A549 (cell line): ENCODE measurements around the gene PDGFB. TPM values are rescaled to one million over a fixed set of nuclear protein-coding genes. Genes with fewer than 3 reads are reported as not detected.

Experiments used
- ATAC-seq, 2 experiments: fragments of 200-7000 bp in 1 of 2; fragments of >200 bp in 1 of 2; cut with Nextera tagmentation in 1 of 2; cut with Tn5 transposase in 1 of 2; 3 replicates each; pipeline versions ENCODE4 v1.8.0 to v1.9.1; 2018 to 2020; ENCODE audit warnings: mild to moderate bottlenecking in 1 of 2, moderate library complexity in 1 of 2
- CTCF ChIA-PET: fragments of 300-600 bp; sonication (Branson Sonifier 250); formaldehyde crosslinking; extraction: SDS; loops from one replicate; lab custom pipeline; 2021; ENCODE audit warnings: antibody characterized with exemption, inconsistent platforms; lab: Yijun Ruan, JAX
- POLR2A ChIA-PET: fragments of 350-600 bp; formaldehyde crosslinking; extraction: SDS; loops from one replicate; lab custom pipeline; 2021; ENCODE audit warnings: antibody characterized with exemption, inconsistent platforms; lab: Yijun Ruan, JAX
- DNase-seq, 2 experiments: peaks; one replicate each; pipeline versions ENCODE4 v3.0.0 to v3.0.0-alpha.2; 2011 to 2016; ENCODE audit warnings: low read depth in 1 of 2, low spot score in 1 of 2
- FAIRE-seq: peaks from 2 replicates; lab custom pipeline; 2011; peaks lifted over from hg19 to GRCh38; lab: Jason Lieb, UNC
- H3K27ac ChIP-seq, 2 experiments: fragments of >200 bp; sonication (Bioruptor Twin); formaldehyde crosslinking; 3 replicates each; pipeline ENCODE4 v1.5.1; 2016 to 2017
- H3K4me1 ChIP-seq: fragments of >200 bp; sonication (Bioruptor Twin); formaldehyde crosslinking; 3 replicates; pipeline ENCODE4 v1.6.1; 2016
- H3K4me2 ChIP-seq: fragments of >200 bp; sonication (Bioruptor Twin); formaldehyde crosslinking; 3 replicates; pipeline ENCODE4 v1.6.1; 2016
- H3K4me3 ChIP-seq: fragments of >200 bp; sonication (Bioruptor Twin); formaldehyde crosslinking; 3 replicates; pipeline ENCODE4 v1.5.1; 2016
- H3K9me3 ChIP-seq: fragments of >200 bp; sonication (Bioruptor Twin); formaldehyde crosslinking; 3 replicates; pipeline ENCODE4 v1.6.1; 2016
- BHLHE40 ChIP-seq: IDR thresholded peaks from 2 replicates; pipeline ENCODE4 v1.6.1; 2012; ENCODE audit warnings: low read depth, low read length, inconsistent platforms
- CBX8 ChIP-seq: fragments of 200-600 bp; sonication (generic); IDR thresholded peaks from 2 replicates; pipeline ENCODE4 v1.6.1; 2016
- CEBPB ChIP-seq, 2 experiments: fragments of >200 bp in 1 of 2; sonication (Bioruptor Twin) in 1 of 2; formaldehyde crosslinking in 1 of 2; IDR thresholded peaks; 2 replicates each; pipeline ENCODE4 v1.6.1; 2012 to 2016
- FOSB ChIP-seq: fragments of 250-450 bp; sonication (Bioruptor Pico); IDR thresholded peaks from 2 replicates; pipeline ENCODE4 v1.5.0; 2020; ENCODE audit warnings: mild to moderate bottlenecking, moderate library complexity
- FOSL2 ChIP-seq, 2 experiments: fragments of 450-650 bp in 1 of 2; fragments of >200 bp in 1 of 2; sonication (Bioruptor Twin) in 1 of 2; formaldehyde crosslinking; IDR thresholded peaks; 2 replicates each; pipeline versions ENCODE4 v1.5.0 to v1.6.1; 2016 to 2020; ENCODE audit warnings: mild to moderate bottlenecking in 1 of 2, moderate library complexity in 1 of 2
- GATA3 ChIP-seq: IDR thresholded peaks from 2 replicates; pipeline ENCODE4 v1.6.1; 2012; ENCODE audit warnings: borderline replicate concordance
- HOXA7 ChIP-seq: fragments of 250-450 bp; sonication (Bioruptor Pico); IDR thresholded peaks from 2 replicates; pipeline ENCODE4 v1.5.0; 2020; ENCODE audit warnings: mild to moderate bottlenecking, moderate library complexity
- HOXB5 ChIP-seq: fragments of 250-450 bp; sonication (Bioruptor Pico); IDR thresholded peaks from 2 replicates; pipeline ENCODE4 v1.5.0; 2020; ENCODE audit warnings: mild to moderate bottlenecking, moderate library complexity
- MAFK ChIP-seq: fragments of 450-650 bp; IDR thresholded peaks from 2 replicates; pipeline ENCODE4 v1.6.1; 2014; ENCODE audit not compliant: partially characterized antibody
- MYC ChIP-seq: IDR thresholded peaks from 2 replicates; pipeline ENCODE4 v1.6.1; 2012; ENCODE audit warnings: mild to moderate bottlenecking, inconsistent platforms, low read length, improper control_type of control experiment, borderline replicate concordance
- POLR2A ChIP-seq: IDR thresholded peaks from 2 replicates; pipeline ENCODE4 v1.6.1; 2012; ENCODE audit warnings: mild to moderate bottlenecking, low read length
- POLR2AphosphoS2 ChIP-seq: conservative IDR thresholded peaks from 2 replicates; pipeline ENCODE4 v1.6.1; 2012; ENCODE audit warnings: low read length, improper control_type of control experiment, inconsistent platforms
- RARB ChIP-seq: fragments of 250-450 bp; sonication (Bioruptor Pico); IDR thresholded peaks from 2 replicates; pipeline ENCODE4 v1.8.0; 2021; ENCODE audit warnings: mild to moderate bottlenecking, moderate library complexity
- RFX5 ChIP-seq: fragments of 450-650 bp; IDR thresholded peaks from 2 replicates; pipeline ENCODE4 v1.7.1; 2014; ENCODE audit warnings: antibody characterized with exemption, mild to moderate bottlenecking, moderate library complexity
- RNF2 ChIP-seq: fragments of 200-600 bp; sonication (generic); IDR thresholded peaks from 2 replicates; pipeline ENCODE4 v1.6.1; 2016; ENCODE audit warnings: low read depth, mild to moderate bottlenecking, antibody characterized with exemption, moderate library complexity, borderline replicate concordance
- SMC3 ChIP-seq: fragments of >200 bp; sonication (Bioruptor Twin); formaldehyde crosslinking; IDR thresholded peaks from 3 replicates; pipeline ENCODE4 v1.6.1; 2018; ENCODE audit warnings: inconsistent platforms
- ZC3H11A ChIP-seq: fragments of 450-650 bp; IDR thresholded peaks from 2 replicates; pipeline ENCODE4 v1.6.1; 2014; ENCODE audit warnings: antibody characterized with exemption, mild to moderate bottlenecking
- ZNF302 ChIP-seq: fragments of 250-450 bp; sonication (Bioruptor Pico); IDR thresholded peaks from 2 replicates; pipeline ENCODE4 v1.9.0; 2021; ENCODE audit warnings: inconsistent platforms, mild to moderate bottlenecking, moderate library complexity
- WGBS: methylation state at CpG from one replicate; pipeline ENCODE4 v1.1.6; 2017; ENCODE audit errors: missing lambda C conversion rate; 5-methylcytosine and 5-hydroxymethylcytosine counted together
- polyA plus RNA-seq, 4 experiments: library from polyadenylated mRNA; depleted of rRNA in 3 of 4; stranded (reverse); fragments of >200 nt; fragmentation: RNase III in 1 of 4; extraction: RNeasy Plus Mini Kit Qiagen cat#74134 plus additional on column Dnase treatment in 1 of 4; gene quantifications; 2 replicates in 3 of 4; 3 replicates in 1 of 4; pipeline ENCODE4 v1.2.3, GENCODE V29; 2011 to 2017
- TF ChIP-seq, protein P1 (sequence below): fragments of 250-450 bp; sonication (Bioruptor Pico); IDR thresholded peaks from 2 replicates; pipeline ENCODE4 v1.5.0; 2020; ENCODE audit warnings: low read depth, mild to moderate bottlenecking, moderate library complexity
- TF ChIP-seq, protein P2 (sequence below): fragments of 150-350 bp; IDR thresholded peaks from 2 replicates; pipeline ENCODE4 v1.6.1; 2014; ENCODE audit warnings: low read depth, mild to moderate bottlenecking, low read length
- TF ChIP-seq, protein P3 (sequence below): fragments of >200 bp; sonication (Bioruptor Twin); formaldehyde crosslinking; IDR thresholded peaks from 3 replicates; pipeline ENCODE4 v1.6.1; 2016
- TF ChIP-seq, protein P4 (sequence below): fragments of 200-600 bp; sonication (generic); IDR thresholded peaks from 2 replicates; pipeline ENCODE4 v1.6.1; 2016; ENCODE audit warnings: antibody characterized with exemption, mild to moderate bottlenecking, moderate library complexity
- TF ChIP-seq, protein P5 (sequence below): fragments of 450-650 bp; IDR thresholded peaks from 2 replicates; pipeline ENCODE4 v1.6.1; 2014; ENCODE audit warnings: antibody characterized with exemption

PDGFB gene
- polyA plus RNA-seq, 2 of the 4 experiments (the other 2 are of a cell fraction), result 2.1 to 4.5 TPM

DNA sequence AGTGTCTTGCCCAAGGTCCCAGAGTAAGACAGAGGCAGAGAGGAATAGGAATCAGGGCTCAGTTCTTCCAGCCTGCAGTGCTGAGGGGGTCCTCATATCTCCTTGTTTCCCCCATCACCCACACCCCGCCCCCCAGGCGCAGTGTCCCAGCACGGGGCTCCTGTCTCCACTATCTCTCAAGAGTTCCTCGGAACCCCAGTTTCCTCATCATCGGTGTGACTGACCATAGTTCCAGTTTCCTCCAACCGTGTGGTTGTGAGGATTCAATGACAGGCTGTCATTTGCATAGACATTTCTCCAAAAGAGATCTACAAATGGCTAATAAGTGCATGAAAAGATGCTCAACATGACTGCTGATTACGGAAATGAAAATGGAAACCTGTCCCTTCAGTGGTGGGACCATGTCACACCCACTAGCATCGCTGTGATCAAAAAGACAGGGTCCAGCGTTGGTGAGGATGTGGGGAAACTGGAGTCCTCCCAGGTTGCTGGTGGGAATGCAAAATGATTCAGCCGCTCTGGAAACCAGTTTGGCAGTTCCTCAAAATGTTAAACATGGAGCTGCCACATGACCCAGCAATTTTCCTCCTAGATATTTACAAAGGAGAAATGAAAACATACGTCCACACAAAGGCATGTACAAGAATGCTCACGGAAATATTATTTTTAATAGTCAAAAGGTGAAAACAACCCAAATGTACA lies 31.8 kb upstream of the PDGFB start:
- Histone ChIP-seq H3K4me1 (no peaks in the 10 kb centered on the region), H3K4me2 (no peak overlapping the region), H3K27ac (no peak overlapping the region), H3K4me3 (no peak overlapping the region), H3K9me3 (no peaks in the 10 kb centered on the region)
- WGBS, result 78% methylated on average over 12 of the region's 12 CpGs
- no peak for TF ChIP-seq FOSL2 (IDR thresholded peaks at IDR 0.05)
- TF ChIP-seq FOSL2 (CRISPR knock-in tag; IDR thresholded peaks at IDR 0.05), result no peak
- TF ChIP-seq, protein P1, sequence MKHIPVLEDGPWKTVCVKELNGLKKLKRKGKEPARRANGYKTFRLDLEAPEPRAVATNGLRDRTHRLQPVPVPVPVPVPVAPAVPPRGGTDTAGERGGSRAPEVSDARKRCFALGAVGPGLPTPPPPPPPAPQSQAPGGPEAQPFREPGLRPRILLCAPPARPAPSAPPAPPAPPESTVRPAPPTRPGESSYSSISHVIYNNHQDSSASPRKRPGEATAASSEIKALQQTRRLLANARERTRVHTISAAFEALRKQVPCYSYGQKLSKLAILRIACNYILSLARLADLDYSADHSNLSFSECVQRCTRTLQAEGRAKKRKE (CRISPR knock-in tag), result no peak
- no peak for TF ChIP-seq POLR2AphosphoS2
- TF ChIP-seq CEBPB (IDR thresholded peaks at IDR 0.05), result no peak
- TF ChIP-seq MYC, result no peak
- no peak for TF ChIP-seq GATA3
- no peak for TF ChIP-seq RNF2
- TF ChIP-seq, protein P2, sequence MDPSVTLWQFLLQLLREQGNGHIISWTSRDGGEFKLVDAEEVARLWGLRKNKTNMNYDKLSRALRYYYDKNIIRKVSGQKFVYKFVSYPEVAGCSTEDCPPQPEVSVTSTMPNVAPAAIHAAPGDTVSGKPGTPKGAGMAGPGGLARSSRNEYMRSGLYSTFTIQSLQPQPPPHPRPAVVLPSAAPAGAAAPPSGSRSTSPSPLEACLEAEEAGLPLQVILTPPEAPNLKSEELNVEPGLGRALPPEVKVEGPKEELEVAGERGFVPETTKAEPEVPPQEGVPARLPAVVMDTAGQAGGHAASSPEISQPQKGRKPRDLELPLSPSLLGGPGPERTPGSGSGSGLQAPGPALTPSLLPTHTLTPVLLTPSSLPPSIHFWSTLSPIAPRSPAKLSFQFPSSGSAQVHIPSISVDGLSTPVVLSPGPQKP, result no peak
- TF ChIP-seq POLR2A, result no peak
- TF ChIP-seq HOXA7 (CRISPR knock-in tag), result no peak
- TF ChIP-seq RARB, result no peak
- TF ChIP-seq, protein P3, sequence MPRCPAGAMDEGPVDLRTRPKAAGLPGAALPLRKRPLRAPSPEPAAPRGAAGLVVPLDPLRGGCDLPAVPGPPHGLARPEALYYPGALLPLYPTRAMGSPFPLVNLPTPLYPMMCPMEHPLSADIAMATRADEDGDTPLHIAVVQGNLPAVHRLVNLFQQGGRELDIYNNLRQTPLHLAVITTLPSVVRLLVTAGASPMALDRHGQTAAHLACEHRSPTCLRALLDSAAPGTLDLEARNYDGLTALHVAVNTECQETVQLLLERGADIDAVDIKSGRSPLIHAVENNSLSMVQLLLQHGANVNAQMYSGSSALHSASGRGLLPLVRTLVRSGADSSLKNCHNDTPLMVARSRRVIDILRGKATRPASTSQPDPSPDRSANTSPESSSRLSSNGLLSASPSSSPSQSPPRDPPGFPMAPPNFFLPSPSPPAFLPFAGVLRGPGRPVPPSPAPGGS, result no peak
- TF ChIP-seq FOSB, result no peak
- TF ChIP-seq BHLHE40, result no peak
- TF ChIP-seq CBX8, result no peak
- TF ChIP-seq SMC3, result no peak
- TF ChIP-seq ZNF302 (CRISPR knock-in tag), result no peak
- no peak for TF ChIP-seq ZC3H11A
- CTCF ChIA-PET, result interaction anchor here (1.1 kb wide), 1 partner anchor 14 kb away, joined by 3 read pairs; no protein-coding TSS in a partner anchor
- POLR2A ChIA-PET, result no interaction called here
- DNase-seq, result no peak
- no peak for FAIRE-seq
- ATAC-seq, result no peak

DNA sequence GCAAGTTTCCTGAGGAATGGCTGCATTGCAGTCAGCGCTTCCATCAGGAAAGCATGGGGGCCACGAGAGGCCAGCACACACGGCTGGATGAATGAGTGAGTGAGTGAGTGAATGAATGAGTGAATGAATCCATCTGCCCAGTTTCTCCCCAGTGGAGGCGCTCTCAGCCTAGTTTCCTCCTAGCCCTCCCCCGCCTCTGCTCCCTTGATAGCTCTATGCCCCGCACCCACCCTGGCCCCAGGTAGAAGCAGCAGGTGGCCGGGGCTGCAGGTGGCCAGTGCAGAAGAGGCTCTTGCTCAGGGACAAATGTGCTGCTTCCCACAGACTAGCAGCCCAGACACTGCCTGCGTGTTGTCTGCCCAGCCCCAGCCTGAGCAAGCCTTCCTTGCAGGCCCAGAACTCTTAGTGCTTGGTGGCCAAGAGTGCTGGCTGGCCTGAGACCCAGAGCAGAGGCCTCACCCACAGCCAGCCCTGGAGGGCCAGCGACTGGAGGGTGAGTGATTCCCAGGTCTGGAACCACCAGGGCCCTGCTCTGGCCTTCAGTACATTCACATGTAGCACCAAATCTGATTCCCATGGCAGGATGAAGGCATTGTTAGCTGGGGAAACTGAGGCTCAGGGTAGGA lies 31.1 kb upstream of the PDGFB start:
- CTCF ChIA-PET, result no interaction called here
- no peak for ATAC-seq
- POLR2A ChIA-PET, result no interaction called here
- Histone ChIP-seq H3K4me2 (no peak overlapping the region), H3K27ac (no peak overlapping the region), H3K9me3 (no peaks in the 10 kb centered on the region), H3K4me1 (no peaks in the 10 kb centered on the region), H3K4me3 (no peak overlapping the region)
- FAIRE-seq, result no peak
- WGBS, result 98% methylated on average over 7 of the region's 9 CpGs
- no peak for DNase-seq
- TF ChIP-seq ZNF302 (CRISPR knock-in tag) (no peak), MAFK (no peak), HOXB5 (no peak), POLR2AphosphoS2 (no peak), RFX5 (no peak)
- TF ChIP-seq, protein P4, sequence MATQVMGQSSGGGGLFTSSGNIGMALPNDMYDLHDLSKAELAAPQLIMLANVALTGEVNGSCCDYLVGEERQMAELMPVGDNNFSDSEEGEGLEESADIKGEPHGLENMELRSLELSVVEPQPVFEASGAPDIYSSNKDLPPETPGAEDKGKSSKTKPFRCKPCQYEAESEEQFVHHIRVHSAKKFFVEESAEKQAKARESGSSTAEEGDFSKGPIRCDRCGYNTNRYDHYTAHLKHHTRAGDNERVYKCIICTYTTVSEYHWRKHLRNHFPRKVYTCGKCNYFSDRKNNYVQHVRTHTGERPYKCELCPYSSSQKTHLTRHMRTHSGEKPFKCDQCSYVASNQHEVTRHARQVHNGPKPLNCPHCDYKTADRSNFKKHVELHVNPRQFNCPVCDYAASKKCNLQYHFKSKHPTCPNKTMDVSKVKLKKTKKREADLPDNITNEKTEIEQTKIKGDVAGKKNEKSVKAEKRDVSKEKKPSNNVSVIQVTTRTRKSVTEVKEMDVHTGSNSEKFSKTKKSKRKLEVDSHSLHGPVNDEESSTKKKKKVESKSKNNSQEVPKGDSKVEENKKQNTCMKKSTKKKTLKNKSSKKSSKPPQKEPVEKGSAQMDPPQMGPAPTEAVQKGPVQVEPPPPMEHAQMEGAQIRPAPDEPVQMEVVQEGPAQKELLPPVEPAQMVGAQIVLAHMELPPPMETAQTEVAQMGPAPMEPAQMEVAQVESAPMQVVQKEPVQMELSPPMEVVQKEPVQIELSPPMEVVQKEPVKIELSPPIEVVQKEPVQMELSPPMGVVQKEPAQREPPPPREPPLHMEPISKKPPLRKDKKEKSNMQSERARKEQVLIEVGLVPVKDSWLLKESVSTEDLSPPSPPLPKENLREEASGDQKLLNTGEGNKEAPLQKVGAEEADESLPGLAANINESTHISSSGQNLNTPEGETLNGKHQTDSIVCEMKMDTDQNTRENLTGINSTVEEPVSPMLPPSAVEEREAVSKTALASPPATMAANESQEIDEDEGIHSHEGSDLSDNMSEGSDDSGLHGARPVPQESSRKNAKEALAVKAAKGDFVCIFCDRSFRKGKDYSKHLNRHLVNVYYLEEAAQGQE, result no peak
- TF ChIP-seq, protein P5, sequence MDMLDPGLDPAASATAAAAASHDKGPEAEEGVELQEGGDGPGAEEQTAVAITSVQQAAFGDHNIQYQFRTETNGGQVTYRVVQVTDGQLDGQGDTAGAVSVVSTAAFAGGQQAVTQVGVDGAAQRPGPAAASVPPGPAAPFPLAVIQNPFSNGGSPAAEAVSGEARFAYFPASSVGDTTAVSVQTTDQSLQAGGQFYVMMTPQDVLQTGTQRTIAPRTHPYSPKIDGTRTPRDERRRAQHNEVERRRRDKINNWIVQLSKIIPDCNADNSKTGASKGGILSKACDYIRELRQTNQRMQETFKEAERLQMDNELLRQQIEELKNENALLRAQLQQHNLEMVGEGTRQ, result no peak
